Neutrophil (primary cell): Measurements from ENCODE around the gene FUOM.
"Not testable (repeated sequence)": the region's sequence is repeated elsewhere in the genome, so short reads cannot be mapped to it uniquely, and the experiment has no call there.

Source experiments
- H3K27ac ChIP-seq: fragments of 200-600 bp; sonication (generic); 2 replicates; pipeline ENCODE4 v1.5.1; 2016; ENCODE audit warnings: mild to moderate bottlenecking, moderate library complexity
- H3K27me3 ChIP-seq: fragments of 200-600 bp; sonication (generic); 2 replicates; pipeline ENCODE4 v1.6.0; 2016; ENCODE audit warnings: mild to moderate bottlenecking
- H3K36me3 ChIP-seq: fragments of 200-600 bp; sonication (generic); 2 replicates; pipeline ENCODE4 v1.5.1; 2017
- H3K4me1 ChIP-seq, 2 experiments: fragments of 200-600 bp in 1 of 2; sonication (generic) in 1 of 2; 1 replicate in 1 of 2; 2 replicates in 1 of 2; pipeline versions ENCODE4 v1.5.1 to v1.6.1; 2013 to 2016; ENCODE audit warnings: low read depth in 1 of 2, low read length in 1 of 2, mild to moderate bottlenecking in 1 of 2, moderate library complexity in 1 of 2; ENCODE audit not compliant: control insufficient read depth in 1 of 2, insufficient read depth in 1 of 2
- H3K4me3 ChIP-seq, 2 experiments: fragments of 200-600 bp in 1 of 2; sonication (generic) in 1 of 2; 1 replicate in 1 of 2; 2 replicates in 1 of 2; pipeline ENCODE4 v1.5.1; 2013 to 2016; ENCODE audit warnings: low read depth in 1 of 2, low read length in 1 of 2, mild to moderate bottlenecking in 1 of 2, moderate library complexity in 1 of 2
- H3K9me3 ChIP-seq: fragments of 200-600 bp; sonication (generic); 2 replicates; pipeline ENCODE4 v1.5.1; 2016
- TF ChIP-seq, protein P1 (sequence below): fragments of 200-600 bp; sonication (generic); IDR thresholded peaks from 2 replicates; pipeline ENCODE4 v1.5.1; 2016; ENCODE audit warnings: antibody characterized with exemption

FUOM gene

DNA sequence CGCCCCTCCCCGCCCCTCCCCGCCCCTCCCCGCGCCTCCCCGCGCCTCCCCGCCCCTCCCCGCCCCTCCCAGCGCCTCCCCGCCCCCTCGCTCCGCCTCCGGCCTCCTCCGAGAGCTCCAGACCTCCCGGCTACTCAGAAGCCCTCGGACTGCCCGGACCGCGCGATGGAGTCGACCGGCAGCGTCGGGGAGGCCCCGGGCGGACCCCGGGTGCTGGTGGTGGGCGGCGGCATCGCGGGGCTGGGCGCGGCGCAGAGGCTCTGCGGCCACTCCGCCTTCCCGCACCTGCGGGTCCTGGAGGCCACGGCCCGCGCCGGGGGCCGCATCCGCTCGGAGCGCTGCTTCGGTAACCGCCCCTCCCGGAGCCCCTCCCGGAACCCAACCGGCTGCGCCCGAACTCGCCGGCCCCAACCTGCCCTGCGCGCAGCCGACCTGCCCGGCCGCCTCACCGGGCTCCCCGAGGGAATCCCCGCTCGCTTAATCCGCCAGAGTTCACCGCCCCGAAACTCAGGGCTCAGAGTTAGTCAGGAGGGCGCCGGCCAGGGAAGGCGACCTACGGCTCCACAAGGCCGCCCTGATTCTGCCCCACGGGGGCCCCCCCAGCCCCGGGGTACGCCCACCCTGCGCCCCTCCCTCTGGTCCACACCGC is 21.5 kb upstream of the FUOM start, which contains the start of gene PAOX:
Gene PAOX (plus strand): TSS at position 111 of the 649 bp plus-strand sequence. CDS start 55 bp downstream, at position 166.
- H3K36me3 ChIP-seq, result no peaks in the 10 kb centered on the region
- peaks cover 12 to 21% of the 10 kb centered on the region in 2 experiments for H3K4me1 ChIP-seq
- TF ChIP-seq, protein P1, sequence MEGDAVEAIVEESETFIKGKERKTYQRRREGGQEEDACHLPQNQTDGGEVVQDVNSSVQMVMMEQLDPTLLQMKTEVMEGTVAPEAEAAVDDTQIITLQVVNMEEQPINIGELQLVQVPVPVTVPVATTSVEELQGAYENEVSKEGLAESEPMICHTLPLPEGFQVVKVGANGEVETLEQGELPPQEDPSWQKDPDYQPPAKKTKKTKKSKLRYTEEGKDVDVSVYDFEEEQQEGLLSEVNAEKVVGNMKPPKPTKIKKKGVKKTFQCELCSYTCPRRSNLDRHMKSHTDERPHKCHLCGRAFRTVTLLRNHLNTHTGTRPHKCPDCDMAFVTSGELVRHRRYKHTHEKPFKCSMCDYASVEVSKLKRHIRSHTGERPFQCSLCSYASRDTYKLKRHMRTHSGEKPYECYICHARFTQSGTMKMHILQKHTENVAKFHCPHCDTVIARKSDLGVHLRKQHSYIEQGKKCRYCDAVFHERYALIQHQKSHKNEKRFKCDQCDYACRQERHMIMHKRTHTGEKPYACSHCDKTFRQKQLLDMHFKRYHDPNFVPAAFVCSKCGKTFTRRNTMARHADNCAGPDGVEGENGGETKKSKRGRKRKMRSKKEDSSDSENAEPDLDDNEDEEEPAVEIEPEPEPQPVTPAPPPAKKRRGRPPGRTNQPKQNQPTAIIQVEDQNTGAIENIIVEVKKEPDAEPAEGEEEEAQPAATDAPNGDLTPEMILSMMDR, result no peak
- no peaks in the 10 kb centered on the region for H3K9me3 ChIP-seq
- H3K4me3 ChIP-seq, result peak within 1 kb of the TSS; percentile 82 to 96
- peak within 1 kb of the TSS; percentile 31 for H3K27ac ChIP-seq
- H3K27me3 ChIP-seq, result peaks cover 77% of the 10 kb centered on the region

DNA sequence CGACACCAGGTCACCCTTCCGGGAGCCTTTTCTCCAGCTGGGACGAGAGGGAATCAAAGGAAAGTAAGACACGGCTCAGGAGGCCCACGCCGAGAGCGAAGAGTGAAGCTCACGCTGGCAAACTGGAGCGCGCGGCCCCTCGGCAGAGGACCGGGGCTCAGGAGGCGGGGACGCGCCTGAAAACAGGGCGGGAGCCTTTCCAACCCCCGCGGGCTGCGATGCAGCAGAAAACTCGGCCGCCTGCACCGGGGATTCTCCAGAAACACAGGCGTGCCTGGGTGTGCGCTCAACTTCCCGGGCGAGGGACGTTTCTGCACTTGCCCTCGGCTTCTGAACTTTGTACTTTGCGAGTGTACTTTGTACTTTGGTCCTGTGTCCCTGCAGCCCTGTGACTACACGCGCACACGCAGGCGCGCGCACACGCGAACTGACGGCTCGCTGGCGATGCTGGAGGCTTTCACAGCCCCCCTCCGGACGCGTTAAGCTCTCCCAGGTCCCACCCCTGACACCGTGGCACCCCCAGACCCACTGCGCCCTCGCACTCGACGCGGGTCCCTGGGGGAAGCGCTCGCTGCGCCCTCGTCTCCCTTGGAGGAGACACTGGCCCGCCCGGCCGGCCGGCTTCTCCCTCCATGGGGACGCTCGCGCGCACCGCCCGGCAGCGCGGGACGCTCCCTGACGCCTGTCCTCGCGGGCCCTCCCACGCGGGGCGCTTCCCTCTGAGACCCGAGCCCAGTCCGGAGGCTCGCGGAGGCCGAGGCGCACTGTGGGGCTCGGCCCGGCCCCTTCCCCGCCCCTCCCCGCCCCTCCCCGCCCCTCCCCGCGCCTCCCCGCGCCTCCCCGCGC is 20.7 kb upstream of the FUOM start:
- Histone ChIP-seq H3K27me3 (peaks cover 77% of the 10 kb centered on the region), H3K27ac (peak overlapping the region; percentile 31)

GRCh38 chr10:133377818-133378250 is 20.0 kb upstream of the FUOM start:
- Histone ChIP-seq H3K27ac (no peak overlapping the region), H3K4me3 (peak overlapping the region; percentile 82 to 96), H3K9me3 (no peaks in the 10 kb centered on the region), H3K27me3 (peaks cover 77% of the 10 kb centered on the region), H3K36me3 (no peaks in the 10 kb centered on the region), H3K4me1 (peaks cover 17 to 27% of the 10 kb centered on the region in 2 experiments)
- TF ChIP-seq, protein P1, result no peak

More for the DNA sequence above, 20.7 kb upstream of the FUOM start:
- Histone ChIP-seq H3K9me3 (no peaks in the 10 kb centered on the region), H3K36me3 (no peaks in the 10 kb centered on the region), H3K4me3 (peak overlapping the region; percentile 82 to 96), H3K4me1 (peaks cover 17 to 27% of the 10 kb centered on the region in 2 experiments)
- TF ChIP-seq, protein P1, result no peak

DNA sequence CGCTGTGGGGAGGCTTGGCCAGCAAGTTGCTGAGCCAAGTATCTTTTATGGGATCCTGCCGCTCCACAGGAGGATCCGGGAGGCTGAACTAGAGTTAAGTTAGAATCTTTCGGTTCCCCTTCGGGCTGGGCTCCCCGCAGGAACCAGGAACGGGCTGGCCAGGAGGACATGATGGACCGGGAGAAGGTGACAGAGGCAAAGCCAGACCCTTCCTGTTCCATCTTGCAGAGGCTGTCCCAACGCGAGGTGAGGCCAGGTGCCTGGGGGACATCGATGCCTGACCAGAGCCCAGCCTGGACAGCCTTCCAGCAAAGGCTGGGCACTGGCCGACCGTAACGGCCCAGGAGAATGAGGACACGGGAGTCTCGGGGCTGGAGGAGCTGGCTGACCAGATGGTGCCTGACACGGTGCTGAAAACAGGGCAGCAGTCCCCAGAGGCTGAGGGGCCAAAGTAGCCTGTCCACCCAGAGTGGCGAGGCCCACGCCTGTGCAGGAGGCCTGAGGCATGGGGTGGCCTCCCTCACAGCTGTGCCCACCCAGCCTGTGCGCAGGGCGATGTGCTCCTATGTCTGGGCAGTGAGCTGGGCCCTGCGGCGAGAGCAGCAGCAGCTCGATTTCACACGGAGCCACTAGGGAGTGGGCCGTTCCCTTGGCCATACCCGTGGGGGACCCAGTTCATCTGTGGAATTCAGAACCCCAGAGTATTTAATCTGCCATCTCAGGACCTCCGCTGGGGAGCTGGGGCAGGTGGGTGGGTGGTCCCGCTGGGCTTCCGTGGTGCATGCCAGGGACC is 19.4 kb upstream of the FUOM start:
- H3K36me3 ChIP-seq, result no peaks in the 10 kb centered on the region
- H3K27ac ChIP-seq, result no peak overlapping the region
- H3K4me1 ChIP-seq, result peaks cover 17 to 32% of the 10 kb centered on the region in 2 experiments
- H3K27me3 ChIP-seq, result peaks cover 74% of the 10 kb centered on the region
- H3K9me3 ChIP-seq, result no peaks in the 10 kb centered on the region
- H3K4me3 ChIP-seq, result no peak overlapping the region
- TF ChIP-seq, protein P1, result no peak

DNA sequence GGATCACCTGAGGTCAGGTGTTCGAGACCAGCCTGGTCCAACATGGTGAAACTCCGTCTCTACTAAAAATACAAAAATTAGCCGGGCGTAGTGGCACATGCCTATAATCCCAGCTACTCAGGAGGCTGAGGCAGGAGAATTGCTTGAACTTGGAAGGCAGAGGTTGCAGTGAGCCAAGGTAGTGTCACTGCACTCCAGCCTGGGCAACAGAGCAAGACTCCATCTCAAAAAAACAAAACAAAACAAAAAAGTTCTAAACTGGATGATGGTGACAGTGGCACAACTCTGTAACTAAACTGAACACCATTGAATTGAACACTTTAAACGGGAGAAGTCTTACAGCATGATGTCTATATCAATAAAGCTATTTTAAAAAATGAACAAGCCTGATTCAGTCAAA is 18.4 kb upstream of the FUOM start:
- peaks cover 64% of the 10 kb centered on the region for H3K27me3 ChIP-seq
- not testable (repeated sequence) for H3K27ac ChIP-seq, H3K4me3 ChIP-seq, H3K9me3 ChIP-seq, H3K36me3 ChIP-seq
- H3K4me1 ChIP-seq, result peaks cover 17 to 32% of the 10 kb centered on the region in 2 experiments
